ENCODE measurements around the gene SIGLEC6.

SIGLEC6 gene

DNA sequence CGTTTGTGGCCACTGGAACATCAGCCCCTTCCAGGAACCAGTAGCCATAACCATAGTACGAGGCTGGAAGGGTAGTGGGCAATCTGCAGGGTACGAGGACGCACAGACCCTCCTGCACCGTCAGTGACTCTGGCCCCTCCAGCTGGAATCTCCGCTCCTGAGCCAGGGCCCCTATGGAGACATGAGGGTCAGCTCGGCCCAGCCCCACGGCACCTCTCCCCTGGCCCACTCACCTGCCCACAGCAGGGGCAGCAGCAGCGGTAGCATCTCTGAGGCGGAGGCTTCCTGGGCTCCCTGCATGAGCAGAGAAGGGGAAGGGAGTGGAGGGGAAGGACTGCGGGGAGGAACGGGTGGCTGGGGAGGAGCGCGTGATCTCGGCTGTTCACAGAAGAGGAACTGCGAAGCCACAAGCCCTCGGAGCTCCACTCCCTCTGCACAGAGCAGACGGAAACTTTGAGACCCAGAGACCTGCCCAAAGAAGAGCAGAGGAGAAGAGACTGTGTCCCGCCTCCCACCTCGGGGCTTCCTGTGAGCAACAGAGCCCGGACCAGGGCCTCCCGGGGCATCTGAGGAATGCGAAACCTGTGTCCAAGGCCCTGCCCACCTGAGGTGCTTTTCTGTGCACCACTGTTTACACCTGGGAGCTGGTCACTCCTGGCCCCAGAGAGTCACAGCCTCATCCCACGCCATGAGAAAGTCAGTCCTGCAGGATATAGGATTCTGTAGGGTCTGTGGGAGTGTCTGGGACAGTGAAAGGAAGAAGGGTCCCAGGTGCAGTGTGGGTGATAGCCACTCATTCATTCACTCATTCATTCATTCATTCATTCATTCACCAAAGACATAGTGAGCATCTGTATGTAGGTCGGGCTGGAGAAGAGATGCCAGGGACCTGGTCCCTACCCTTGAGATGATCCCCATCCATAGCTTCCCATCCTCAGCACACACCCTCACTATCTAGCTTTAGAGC is at the start of gene SIGLEC6:
Gene SIGLEC6, minus strand, starts transcription at position 322 of the 967 bp plus-strand sequence. Its CDS starts 22 bp downstream, at position 300.
- DNase-seq (ENCODE audit: low spot score), result peak; percentile 17

DNA sequence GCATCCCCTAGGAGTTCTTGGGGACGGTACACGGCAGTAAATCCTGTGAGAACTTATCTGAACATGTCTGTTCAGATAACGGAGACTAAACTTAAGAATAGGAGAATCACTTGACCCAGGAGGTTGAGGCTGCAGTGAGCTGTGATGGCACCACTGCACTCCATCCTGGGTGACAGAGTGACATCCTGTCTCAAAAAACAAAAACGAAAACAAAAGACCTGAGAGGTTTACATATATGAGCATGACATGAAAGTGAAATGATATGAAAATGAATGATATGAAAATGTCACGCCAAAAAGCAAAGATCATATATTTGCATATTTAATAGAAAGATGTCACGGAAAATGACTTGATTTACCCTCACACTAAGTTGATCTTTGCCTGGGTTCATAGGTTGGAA is 45.4 kb upstream of the SIGLEC6 start:
- DNase-seq (ENCODE audit: low spot score), result no peak

GRCh38 chr19:51573331-51573730 is 41.9 kb upstream of the SIGLEC6 start:
- no peak for DNase-seq (ENCODE audit: low spot score)

- no peak for DNase-seq (ENCODE audit: low spot score)
Observed at GRCh38 chr19:51572908-51573307, 41.4 kb upstream of the SIGLEC6 start.

- no peak for DNase-seq (ENCODE audit: low spot score)
Observed at GRCh38 chr19:51572410-51572809, 40.9 kb upstream of the SIGLEC6 start.

- no peak for DNase-seq (ENCODE audit: low spot score)
Observed at GRCh38 chr19:51571599-51571998, 40.1 kb upstream of the SIGLEC6 start.

DNA sequence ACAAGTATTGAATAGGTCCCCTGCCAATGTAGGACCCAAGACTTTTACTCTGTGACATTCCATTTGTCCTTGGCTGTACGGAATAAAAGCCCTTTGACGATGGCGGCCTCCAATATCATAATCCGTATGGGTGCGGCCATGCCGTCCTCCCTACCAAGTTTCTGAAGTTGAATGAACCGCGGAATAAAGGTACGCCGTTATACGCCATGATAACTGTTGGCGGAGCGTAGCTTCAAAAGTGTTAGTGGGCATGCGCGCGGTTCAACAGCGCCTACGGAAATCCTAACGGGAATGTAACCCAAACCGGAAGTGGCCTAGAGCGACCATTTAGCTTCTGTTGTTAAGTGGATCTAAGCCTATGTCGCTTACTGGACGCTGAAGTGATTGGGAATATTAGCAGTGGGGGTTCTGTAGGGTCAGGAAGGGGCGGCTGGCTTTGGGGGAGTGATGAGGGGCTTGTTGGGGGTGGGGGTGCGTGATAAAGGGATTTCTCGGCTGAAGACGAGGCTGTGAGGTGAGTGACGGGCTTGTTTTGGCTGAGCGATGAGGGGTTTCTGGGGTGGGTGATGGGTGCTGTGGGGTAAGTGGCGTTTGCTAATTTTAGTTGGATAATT is 39.6 kb upstream of the SIGLEC6 start, which contains the start of gene ZNF175:
Gene ZNF175, plus strand, starts transcription at position 322 of the 614 bp plus-strand sequence. CDS start 2,047 bp downstream, outside the sequence.
- peak; percentile 92 for DNase-seq (ENCODE audit: low spot score)

DNA sequence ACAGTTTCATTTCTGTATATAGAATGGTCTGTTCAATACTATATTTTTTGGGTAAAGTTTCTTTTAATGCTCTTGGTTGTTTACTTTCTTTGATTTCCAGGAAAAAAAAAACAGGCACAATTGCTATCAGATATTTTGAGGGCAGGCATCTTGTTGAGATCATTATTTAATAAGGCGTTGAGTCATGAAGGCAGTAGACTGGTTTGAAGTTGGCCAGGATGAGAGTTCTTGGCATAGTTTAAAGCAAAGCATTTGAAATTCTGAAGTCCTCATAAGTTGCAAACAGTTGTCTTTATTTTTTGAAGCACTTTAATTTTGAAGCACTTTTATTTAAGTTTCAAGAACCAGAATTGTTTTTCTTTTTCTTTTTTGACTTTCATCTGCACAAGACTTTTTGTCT is 37.0 kb upstream of the SIGLEC6 start:
- no peak for DNase-seq (ENCODE audit: low spot score)

DNA sequence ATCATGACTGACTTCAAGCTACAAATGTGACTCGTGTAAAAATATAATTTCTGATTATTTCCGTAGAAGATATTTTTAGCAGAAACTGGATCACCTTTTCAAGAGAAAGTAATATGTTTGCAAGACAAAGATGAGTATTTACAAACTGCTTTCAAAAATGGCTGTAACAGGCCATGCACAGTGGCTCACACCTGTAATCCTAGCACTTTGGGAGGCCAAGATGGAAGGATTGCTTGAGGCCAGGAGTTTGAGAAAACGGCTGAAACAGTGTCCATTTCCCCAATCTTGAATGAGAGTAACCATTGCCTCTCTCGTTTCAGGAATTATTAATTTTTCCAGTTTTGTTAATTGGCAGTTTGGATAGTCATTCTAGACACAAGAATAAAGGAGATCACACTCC is 36.1 kb upstream of the SIGLEC6 start:
- no peak for DNase-seq (ENCODE audit: low spot score)

- DNase-seq (ENCODE audit: low spot score), result no peak
Observed at GRCh38 chr19:51566489-51567100, 35.1 kb upstream of the SIGLEC6 start.

GRCh38 chr19:51565583-51565982 is 34.1 kb upstream of the SIGLEC6 start:
- DNase-seq (ENCODE audit: low spot score), result no peak

DNA sequence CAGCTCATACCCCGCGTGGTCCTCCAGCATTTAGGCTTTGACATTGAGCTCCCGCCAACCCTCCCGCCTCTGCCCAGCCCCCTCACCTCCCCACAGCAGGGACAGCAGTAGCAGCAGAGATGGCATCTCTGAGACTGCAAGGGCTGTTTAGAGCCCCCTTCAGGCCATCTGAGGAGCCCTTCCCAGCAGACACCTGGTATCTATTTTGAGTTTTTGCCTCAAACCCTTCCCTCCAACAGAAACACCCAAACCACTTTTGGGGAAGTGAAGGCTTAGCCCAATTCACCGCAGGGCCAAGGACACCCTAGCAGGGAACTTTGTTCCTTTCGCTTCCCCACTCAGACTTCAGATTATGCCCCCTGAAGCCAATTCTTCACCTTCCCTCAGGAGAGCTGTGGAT is 33.3 kb upstream of the SIGLEC6 start:
- no peak for DNase-seq (ENCODE audit: low spot score)

DNA sequence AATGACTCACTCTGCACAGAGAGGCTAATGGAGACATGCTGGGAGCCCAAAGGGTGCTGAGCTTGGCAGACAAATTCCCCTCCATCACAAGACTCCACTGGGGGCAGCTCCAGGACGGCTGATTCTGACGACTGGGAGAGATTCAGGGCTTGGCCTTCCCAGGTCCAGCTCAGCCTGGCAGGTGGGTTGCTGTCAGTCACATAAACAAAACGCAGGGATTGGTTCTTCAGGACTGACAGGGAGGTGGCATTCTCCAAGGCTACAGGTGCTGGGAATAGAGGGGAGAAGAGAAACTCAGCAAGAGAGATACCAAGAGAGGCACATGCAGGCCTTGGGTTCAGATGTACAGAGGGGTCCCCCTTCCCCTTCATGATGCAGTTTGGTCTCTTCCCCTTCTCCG is 28.9 kb upstream of the SIGLEC6 start:
- no peak for DNase-seq (ENCODE audit: low spot score)

DNA sequence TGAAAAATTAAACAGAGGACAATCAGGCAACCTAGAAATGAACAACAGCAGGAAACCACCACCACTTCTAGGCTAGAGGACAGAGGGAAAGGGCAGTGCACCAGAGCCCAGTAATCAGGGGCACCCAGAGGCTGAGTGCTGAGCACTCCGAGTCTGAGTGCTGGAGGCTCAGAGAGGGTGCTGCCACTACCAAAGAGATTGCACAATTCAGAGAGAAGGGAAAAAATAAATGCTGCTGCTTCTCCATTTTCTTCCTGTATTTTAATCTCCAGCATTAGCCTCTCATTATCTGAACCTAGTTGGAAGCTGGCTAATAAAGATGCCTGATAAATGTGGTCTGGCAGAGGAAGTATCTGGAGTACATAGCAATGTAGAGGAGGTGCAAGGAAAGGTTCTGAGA is 27.8 kb upstream of the SIGLEC6 start:
- no peak for DNase-seq (ENCODE audit: low spot score)

DNA sequence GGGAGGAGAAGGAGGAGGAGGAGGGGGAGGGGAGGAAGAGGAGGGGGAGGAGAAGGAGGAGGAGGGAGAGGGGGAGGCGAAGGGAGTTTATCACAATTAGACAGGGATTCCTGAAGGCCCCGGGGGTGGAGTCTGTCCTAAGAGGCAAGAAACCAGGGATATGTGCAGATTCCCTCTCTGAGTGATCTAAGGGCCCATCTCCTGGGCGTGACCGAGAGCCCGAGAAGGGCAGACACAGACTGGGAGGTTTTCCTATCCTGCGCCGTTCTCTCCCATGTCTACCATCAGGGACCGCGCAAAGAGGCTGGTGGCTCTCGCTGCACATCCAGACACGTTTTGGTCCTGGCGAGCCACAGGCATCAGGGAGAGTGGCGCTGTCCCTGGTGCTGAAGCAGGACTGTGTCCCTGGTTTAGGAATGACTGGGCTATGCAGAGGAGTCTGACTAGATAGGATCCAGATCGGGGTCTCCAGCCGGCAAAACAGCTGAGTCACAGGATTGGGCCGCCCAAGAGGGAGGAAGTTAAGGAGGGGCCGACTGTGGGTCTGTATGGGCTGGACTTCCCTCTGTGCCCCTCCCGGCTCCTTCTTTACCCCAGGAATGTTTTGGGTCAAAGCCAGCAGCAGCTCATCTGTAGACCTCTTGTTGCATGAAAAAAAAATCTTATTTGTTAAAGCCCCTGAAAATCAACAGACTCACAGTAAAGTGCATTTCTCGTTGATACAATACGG is 21.7 kb upstream of the SIGLEC6 start:
- peak; percentile 10 for DNase-seq (ENCODE audit: low spot score)

- no peak for DNase-seq (ENCODE audit: low spot score)
Observed at GRCh38 chr19:51552608-51552995, 21.1 kb upstream of the SIGLEC6 start.

DNA sequence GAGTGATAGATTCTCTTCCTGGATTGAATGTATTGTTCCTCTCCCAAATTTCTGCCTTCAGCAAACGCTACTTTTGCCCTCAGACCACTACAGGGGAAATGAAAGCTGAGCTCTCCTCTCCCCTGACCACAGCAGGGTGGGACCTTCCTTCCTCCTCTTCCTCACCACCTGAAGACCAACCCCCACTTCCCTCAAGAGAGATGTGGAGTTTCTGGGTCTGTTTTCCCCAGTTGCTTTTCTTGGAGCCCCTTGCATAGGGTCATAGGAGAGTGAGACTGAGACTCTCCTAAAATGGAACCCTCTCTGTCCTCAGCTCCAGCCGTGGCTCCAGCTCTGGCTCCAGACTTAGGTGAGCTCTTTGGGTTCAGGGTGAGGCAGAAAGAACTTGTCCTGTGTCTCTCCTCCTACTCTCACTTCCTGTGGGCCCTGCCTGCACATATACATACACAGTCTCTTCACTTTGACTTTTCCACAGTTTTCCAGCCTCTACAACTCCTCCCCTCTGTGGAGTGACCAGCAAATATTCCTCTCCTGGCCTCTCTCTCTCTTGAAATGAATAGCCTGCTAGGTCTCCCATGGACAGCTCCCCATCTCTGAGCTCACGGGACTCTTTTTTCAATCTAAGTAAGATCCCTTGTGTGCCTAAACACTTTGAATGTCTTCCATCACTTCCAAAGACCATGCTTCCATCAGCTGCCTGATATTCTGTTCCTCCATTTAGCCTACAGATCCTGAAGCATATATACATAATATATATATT is 20.4 kb upstream of the SIGLEC6 start:
- no peak for DNase-seq (ENCODE audit: low spot score)

- no peak for DNase-seq (ENCODE audit: low spot score)
Observed at GRCh38 chr19:51550848-51551672, 19.6 kb upstream of the SIGLEC6 start.

GRCh38 chr19:51549533-51550324 is 18.3 kb upstream of the SIGLEC6 start:
- no peak for DNase-seq (ENCODE audit: low spot score)

GRCh38 chr19:51548891-51549305 is 17.4 kb upstream of the SIGLEC6 start:
- no peak for DNase-seq (ENCODE audit: low spot score)
